Hypothalamus (tissue), 51 donors: Measurements from ENCODE around the gene CD84.
"Not testable (repeated sequence)": the region's sequence is repeated elsewhere in the genome, so short reads cannot be mapped to it uniquely, and the experiment has no call there.

Experiments
- DNase-seq, 51 donors: peaks; one replicate each; lab custom pipeline; 2025; lab: John Stamatoyannopoulos, UW

CD84 gene

GRCh38 chr1:160519642-160520435, 59.5 kb downstream of the CD84 start:
- no peak for DNase-seq

GRCh38 chr1:160517519-160517918, 61.8 kb downstream of the CD84 start:
- not testable (repeated sequence) for DNase-seq

GRCh38 chr1:160515908-160516307, 63.4 kb downstream of the CD84 start:
- DNase-seq: not testable (repeated sequence)

GRCh38 chr1:160504651-160505050, 74.6 kb downstream of the CD84 start:
- DNase-seq: no peak

GRCh38 chr1:160503087-160503486, 76.2 kb downstream of the CD84 start:
- DNase-seq: no peak

GRCh38 chr1:160500321-160500990, 78.8 kb downstream of the CD84 start:
- DNase-seq: no peak

GRCh38 chr1:160499631-160500030, 79.7 kb downstream of the CD84 start:
- no peak for DNase-seq

GRCh38 chr1:160498301-160499065, 80.8 kb downstream of the CD84 start:
- not testable (repeated sequence) for DNase-seq

GRCh38 chr1:160496334-160496733, 83.0 kb downstream of the CD84 start:
- no peak for DNase-seq

- DNase-seq: no peak
These were observed 84.7 kb downstream of the CD84 start for GRCh38 chr1:160494620-160495019.

GRCh38 chr1:160492617-160493016, 86.7 kb downstream of the CD84 start:
- DNase-seq: no peak

- no peak for DNase-seq
These were observed 87.3 kb downstream of the CD84 start for GRCh38 chr1:160491981-160492380.
